Choroid plexus epithelial cell (primary cell): ENCODE data around the gene ISYNA1.

Experiments
- DNase-seq: peaks from one replicate; pipeline ENCODE4 v3.0.0-alpha.2; 2010; ENCODE audit warnings: low read depth
- H3K4me3 ChIP-seq: 2 replicates; pipeline ENCODE4 v1.5.1; 2011; ENCODE audit warnings: low read depth, mild to moderate bottlenecking, control low read depth, low read length, moderate library complexity
- TF ChIP-seq, protein P1 (sequence below): conservative IDR thresholded peaks from 2 replicates; pipeline ENCODE4 v1.5.1; 2011; ENCODE audit warnings: low read depth, mild to moderate bottlenecking, control low read depth, inconsistent platforms, low read length, moderate library complexity

ISYNA1 gene

DNA sequence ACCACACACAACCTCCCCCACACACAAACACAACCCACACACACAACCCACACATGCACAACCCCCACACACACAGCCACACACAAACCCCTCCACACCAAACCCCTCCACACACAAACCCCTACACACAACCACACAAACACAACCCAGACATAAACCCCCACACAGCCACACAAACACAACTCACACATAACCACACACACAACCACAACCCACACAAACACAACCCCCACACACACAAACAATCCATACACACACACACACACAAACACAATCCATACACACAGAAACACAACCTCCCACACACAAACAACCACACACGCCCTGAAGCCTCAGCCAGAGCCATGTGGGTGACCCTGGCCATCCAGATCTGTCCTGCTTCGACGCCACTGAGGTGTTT, 30.0 kb upstream of the ISYNA1 start:
- TF ChIP-seq, protein P1, sequence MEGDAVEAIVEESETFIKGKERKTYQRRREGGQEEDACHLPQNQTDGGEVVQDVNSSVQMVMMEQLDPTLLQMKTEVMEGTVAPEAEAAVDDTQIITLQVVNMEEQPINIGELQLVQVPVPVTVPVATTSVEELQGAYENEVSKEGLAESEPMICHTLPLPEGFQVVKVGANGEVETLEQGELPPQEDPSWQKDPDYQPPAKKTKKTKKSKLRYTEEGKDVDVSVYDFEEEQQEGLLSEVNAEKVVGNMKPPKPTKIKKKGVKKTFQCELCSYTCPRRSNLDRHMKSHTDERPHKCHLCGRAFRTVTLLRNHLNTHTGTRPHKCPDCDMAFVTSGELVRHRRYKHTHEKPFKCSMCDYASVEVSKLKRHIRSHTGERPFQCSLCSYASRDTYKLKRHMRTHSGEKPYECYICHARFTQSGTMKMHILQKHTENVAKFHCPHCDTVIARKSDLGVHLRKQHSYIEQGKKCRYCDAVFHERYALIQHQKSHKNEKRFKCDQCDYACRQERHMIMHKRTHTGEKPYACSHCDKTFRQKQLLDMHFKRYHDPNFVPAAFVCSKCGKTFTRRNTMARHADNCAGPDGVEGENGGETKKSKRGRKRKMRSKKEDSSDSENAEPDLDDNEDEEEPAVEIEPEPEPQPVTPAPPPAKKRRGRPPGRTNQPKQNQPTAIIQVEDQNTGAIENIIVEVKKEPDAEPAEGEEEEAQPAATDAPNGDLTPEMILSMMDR, result no peak
- DNase-seq, result no peak
- no peak overlapping the region for H3K4me3 ChIP-seq

DNA sequence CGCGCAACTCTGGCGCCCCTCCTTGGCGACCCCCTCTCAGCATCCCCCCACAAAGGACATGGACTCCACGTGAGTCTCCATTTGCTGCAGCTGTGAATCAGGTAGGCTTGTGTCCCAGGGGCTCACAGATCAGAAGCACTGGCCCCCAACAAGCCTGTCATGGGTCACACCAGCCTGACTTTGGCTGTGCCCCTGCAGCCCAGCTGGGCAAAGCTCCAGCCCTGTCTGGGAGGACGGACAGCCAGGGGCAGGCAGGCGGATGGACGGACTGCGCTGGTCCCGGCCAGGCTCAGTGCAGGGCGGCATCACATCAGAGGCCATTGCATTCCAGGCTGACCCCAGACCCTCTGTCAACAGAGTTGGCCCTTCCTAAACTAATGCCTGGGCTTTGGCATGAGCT, 28.4 kb upstream of the ISYNA1 start:
- no peak for DNase-seq
- TF ChIP-seq, protein P1, result no peak

DNA sequence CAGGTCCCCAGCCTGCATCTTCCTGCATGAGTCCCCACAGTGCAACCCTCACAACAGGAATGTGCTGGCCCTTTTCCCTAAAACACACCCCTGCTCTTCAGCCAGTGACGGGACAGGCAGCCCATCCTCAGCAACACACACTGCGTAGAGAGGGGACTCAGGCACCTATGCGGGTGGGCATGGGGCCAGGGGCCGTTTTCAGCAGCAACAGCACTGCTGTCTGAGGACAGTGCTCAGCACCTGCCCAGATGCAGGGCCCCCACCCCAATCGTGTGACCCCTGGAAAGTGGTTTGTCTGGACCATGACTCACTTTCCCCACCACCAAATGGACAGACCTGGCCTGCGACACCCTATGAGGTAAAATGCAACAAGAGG, 28.0 kb upstream of the ISYNA1 start:
- no peak for DNase-seq
- no peak overlapping the region for H3K4me3 ChIP-seq
- TF ChIP-seq, protein P1, result no peak

More for the DNA sequence above, 28.4 kb upstream of the ISYNA1 start:
- H3K4me3 ChIP-seq, result no peak overlapping the region

DNA sequence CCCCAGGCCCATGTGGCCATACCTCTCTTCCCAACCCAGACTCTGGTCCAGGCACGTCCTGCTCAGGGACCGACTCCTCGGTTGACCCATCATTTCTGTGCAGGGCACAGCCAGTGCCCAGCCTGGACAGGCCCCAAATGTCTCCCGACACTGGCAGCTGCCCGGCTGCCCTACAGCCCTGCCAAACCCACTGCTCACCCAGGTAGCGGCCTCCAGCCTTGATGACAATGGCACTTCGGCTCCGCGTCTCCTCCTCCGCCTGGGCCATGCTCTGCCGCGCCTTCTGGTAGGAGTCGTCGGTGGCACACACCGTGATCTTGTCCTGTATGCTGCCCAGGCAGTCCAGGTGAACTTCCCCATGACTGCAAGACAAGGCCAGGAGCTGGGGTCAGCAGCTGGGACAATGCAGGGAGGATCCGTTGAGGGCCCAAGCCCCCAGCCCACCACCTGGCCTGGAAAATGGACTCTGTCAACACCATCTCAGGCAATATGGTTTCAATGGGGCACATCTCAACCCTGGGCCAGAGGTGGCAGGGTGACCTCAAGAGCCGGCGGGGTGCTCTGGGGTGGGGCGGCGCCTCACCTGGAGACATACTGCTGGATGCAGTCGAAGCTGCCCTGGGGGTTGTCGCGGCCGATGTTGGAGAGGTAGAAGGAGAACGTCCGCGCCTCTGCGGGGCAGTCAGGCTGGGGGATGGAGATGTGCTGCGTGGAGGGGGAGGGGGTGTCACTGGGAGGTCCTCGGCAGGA, 27.5 kb upstream of the ISYNA1 start:
- TF ChIP-seq, protein P1, result no peak
- no peak overlapping the region for H3K4me3 ChIP-seq
- DNase-seq, result no peak

DNA sequence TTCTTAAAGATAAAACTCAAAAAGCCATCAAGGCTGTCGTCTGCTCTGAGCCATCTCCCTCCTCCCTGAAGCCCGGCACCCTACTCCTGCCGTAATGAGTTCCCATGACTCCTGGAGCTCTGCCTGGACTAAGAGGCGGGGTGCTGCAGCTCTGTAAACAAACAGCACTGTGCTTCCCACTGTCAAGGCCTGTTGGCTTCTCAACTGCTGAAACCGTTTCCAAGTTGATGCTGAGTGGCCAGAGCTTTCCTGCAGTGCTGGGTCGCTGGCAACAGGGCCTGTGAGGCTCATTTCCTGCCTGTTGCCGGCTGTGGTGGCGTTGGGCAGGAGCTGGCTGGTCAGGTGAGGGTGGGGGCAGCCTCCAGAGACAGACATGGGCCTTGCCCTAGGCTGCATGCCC, 26.7 kb upstream of the ISYNA1 start:
- DNase-seq, result peak; percentile 98
- TF ChIP-seq, protein P1, result no peak

DNA sequence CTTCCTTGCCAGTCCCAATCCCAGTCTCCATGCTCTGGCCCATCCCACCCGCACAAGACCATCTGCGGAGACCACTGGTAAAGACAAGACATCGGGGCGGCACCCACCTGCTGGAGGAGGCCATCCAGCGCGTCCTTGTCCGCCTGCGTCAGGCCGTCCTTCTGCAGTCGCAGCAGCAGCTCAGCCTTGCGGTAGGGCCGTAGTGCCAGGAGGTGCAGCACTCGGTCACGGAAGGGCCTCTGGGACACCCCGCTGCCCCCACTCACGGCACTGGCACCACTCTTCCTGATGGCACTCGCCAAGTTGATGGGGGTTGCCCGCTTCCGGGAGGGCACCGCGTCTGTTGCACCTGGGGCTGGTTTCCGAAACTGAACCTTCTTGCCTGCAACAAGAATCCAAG, 23.5 kb upstream of the ISYNA1 start:
- TF ChIP-seq, protein P1, result no peak

More for the DNA sequence above, 26.7 kb upstream of the ISYNA1 start:
- H3K4me3 ChIP-seq, result no peak overlapping the region

DNA sequence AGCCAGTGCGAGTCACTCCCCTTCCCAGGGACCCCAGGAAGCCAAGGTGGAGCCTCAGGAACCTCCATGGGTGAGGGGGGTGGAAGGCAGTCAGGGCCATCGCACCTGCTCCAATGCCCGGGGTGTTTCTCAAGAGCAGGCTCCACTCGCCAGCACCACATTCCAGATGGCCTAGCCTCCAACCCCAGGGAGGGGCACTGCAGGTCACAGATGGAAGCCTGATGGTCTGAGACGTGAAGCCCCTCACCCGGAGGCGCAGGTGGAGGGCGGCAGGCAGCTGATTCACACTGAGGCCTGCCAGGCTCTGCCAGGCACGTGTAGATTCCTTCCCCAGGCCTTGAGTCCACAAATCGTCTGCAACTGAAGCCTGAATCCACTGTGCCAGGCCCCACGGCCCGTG, 23.0 kb upstream of the ISYNA1 start:
- TF ChIP-seq, protein P1, result no peak
- no peak for DNase-seq
- H3K4me3 ChIP-seq, result no peak overlapping the region

More for the DNA sequence above, 23.5 kb upstream of the ISYNA1 start:
- DNase-seq, result no peak
- no peak overlapping the region for H3K4me3 ChIP-seq
